Panc1 (cell line): ENCODE data around the gene PSRC1.

Source experiments
- POLR2AphosphoS5 ChIP-seq: IDR thresholded peaks from 2 replicates; pipeline ENCODE4 v1.6.1; 2012; ENCODE audit warnings: mild to moderate bottlenecking, low read depth, low read length, moderate library complexity
- REST ChIP-seq, 2 experiments: IDR thresholded peaks; 2 replicates each; pipeline ENCODE4 v1.6.1; 2011 to 2012; ENCODE audit warnings: low read depth in 2 of 2, control low read depth in 1 of 2, low read length in 1 of 2, mild to moderate bottlenecking in 1 of 2, moderate library complexity in 1 of 2; ENCODE audit not compliant: insufficient read depth in 1 of 2
- SIN3A ChIP-seq: IDR thresholded peaks from 2 replicates; pipeline ENCODE4 v1.6.1; 2012; ENCODE audit warnings: low read depth, mild to moderate bottlenecking, low read length, moderate library complexity, borderline replicate concordance; ENCODE audit not compliant: insufficient read depth
- TCF7L2 ChIP-seq: IDR thresholded peaks from 2 replicates; pipeline ENCODE4 v1.6.1; 2011; ENCODE audit warnings: mild to moderate bottlenecking, low read depth, low read length, inconsistent platforms
- TF ChIP-seq, protein P1 (sequence below): fragments of 450-650 bp; IDR thresholded peaks from 2 replicates; pipeline ENCODE4 v1.5.1; 2017; ENCODE audit warnings: mild to moderate bottlenecking

DNA sequence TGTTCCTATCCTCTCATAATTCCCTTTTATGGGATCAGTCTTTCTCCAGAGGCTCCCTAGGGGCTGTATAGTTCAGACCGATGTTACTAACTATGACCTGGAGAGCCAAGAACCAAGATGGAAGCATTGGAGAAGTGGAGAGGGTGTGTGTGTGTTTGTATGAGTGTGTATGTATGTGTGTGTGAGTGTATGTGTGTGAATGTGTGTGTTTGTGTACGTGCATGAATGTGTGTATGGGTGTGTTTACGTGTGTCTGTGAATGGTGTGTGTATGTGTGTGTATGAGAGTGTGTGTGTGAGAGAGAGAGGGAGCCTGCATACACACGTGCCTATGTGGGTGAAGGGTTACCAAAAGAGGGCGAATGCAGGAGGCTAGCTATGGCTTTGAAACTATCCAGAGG is 18.9 kb upstream of the PSRC1 start:
- TF ChIP-seq, protein P1, sequence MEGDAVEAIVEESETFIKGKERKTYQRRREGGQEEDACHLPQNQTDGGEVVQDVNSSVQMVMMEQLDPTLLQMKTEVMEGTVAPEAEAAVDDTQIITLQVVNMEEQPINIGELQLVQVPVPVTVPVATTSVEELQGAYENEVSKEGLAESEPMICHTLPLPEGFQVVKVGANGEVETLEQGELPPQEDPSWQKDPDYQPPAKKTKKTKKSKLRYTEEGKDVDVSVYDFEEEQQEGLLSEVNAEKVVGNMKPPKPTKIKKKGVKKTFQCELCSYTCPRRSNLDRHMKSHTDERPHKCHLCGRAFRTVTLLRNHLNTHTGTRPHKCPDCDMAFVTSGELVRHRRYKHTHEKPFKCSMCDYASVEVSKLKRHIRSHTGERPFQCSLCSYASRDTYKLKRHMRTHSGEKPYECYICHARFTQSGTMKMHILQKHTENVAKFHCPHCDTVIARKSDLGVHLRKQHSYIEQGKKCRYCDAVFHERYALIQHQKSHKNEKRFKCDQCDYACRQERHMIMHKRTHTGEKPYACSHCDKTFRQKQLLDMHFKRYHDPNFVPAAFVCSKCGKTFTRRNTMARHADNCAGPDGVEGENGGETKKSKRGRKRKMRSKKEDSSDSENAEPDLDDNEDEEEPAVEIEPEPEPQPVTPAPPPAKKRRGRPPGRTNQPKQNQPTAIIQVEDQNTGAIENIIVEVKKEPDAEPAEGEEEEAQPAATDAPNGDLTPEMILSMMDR: no peak
- TF ChIP-seq REST (IDR thresholded peaks at IDR 0.05; ENCODE audit: insufficient read depth in 1 of 2, low read depth in 2 of 2, low read length in 1 of 2) (no peak), POLR2AphosphoS5 (no peak), SIN3A (no peak), TCF7L2 (no peak)
